Breast epithelium (tissue), 3 donors: ENCODE results near the gene PPP1R37.

Experiments
- CTCF ChIP-seq, 3 donors: fragments of 450-650 bp; IDR thresholded peaks; one replicate each; pipeline ENCODE4 v1.5.1; 2016 to 2017; ENCODE audit warnings: antibody characterized with exemption in 3 of 3, mild to moderate bottlenecking in 3 of 3, moderate library complexity in 3 of 3
- POLR2A ChIP-seq: fragments of 450-650 bp; IDR thresholded peaks from one replicate; pipeline ENCODE4 v1.6.1; 2016; ENCODE audit warnings: antibody characterized with exemption, mild to moderate bottlenecking, moderate library complexity

GRCh38 chr19:45068041-45068440 is 24.9 kb upstream of the PPP1R37 start:
- TF ChIP-seq CTCF (IDR thresholded peaks at IDR 0.05), result no peak
- no peak for TF ChIP-seq POLR2A
